Stimulated activated CD4-positive, alpha-beta T cell treated with anti-CD3 and anti-CD28 coated beads, Interleukin-4, amount 100 ng/mL, for 1 hour (primary cell): ENCODE results near the gene IFNA4.

Source experiments
- DNase-seq: peaks from one replicate; pipeline ENCODE4 v3.0.0-alpha.2; 2020

The IFNA4 gene

GRCh38 chr9:21165516-21165915, 21.9 kb downstream of the IFNA4 start:
- no peak for DNase-seq

DNA sequence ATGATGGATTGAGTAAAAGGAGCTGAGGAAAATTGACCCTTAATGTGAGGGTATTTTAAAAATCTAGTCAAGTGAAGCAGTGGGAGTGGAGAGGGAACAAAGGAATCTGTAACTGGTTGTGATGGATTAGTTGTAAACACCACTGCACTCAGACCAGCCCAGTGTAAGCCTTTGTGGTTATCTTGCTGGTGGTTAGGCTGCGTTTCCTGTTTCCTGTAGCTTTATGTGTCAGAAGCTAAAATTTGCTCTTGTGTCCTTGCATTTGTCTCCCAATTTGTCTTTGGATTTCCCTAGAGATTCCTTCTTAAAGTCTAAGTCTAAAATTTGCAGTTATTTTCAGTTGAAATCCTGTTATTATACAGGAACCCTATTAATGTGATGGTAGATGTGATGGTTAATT, 27.2 kb downstream of the IFNA4 start:
- DNase-seq: no peak

GRCh38 chr9:21155501-21155900, 31.9 kb downstream of the IFNA4 start:
- no peak for DNase-seq

DNA sequence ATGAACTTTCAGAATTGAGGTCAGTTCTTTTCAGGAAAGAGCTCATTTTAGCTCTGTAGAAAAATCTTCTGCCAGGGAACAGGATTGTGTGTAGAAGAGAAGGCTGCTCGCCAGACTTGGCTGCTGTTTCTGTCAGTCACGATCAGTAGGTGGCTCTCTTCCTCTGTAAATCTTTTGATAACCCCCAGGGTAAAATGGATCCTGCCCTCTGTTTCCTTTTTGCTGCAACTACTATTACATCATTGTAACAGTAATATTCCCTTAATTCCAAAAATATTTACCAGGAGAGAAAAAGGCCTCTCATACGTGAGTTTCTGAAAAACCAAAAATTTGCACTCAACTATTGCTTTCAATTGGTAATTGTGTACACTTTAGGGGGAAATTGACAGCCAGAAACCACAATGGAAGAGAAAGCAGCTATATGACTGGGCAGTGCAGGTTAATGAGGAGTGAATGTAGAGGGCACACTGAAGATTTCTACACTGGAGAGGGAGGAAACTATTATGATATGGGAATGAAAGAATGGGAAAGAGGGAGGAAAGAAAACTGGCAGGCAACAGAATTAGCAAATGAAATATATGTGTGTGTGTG, 33.3 kb downstream of the IFNA4 start:
- no peak for DNase-seq

GRCh38 chr9:21153336-21154017, 33.9 kb downstream of the IFNA4 start:
- DNase-seq: no peak

- no peak for DNase-seq
Measured at GRCh38 chr9:21144603-21145002, 42.8 kb downstream of the IFNA4 start.

GRCh38 chr9:21141427-21141882, 45.9 kb downstream of the IFNA4 start, which contains the start of gene IFNW1:
Gene IFNW1 (minus strand): TSS chr9:21141832. CDS start chr9:21141570, 262 bp downstream.
- DNase-seq: no peak

GRCh38 chr9:21137020-21137419, 50.4 kb downstream of the IFNA4 start:
- DNase-seq: no peak
